ENCODE data around the gene ZSWIM8.
"Not testable (repeated sequence)": the region's sequence is repeated elsewhere in the genome, so short reads cannot be mapped to it uniquely, and the experiment has no call there.

Gene ZSWIM8, protein sequence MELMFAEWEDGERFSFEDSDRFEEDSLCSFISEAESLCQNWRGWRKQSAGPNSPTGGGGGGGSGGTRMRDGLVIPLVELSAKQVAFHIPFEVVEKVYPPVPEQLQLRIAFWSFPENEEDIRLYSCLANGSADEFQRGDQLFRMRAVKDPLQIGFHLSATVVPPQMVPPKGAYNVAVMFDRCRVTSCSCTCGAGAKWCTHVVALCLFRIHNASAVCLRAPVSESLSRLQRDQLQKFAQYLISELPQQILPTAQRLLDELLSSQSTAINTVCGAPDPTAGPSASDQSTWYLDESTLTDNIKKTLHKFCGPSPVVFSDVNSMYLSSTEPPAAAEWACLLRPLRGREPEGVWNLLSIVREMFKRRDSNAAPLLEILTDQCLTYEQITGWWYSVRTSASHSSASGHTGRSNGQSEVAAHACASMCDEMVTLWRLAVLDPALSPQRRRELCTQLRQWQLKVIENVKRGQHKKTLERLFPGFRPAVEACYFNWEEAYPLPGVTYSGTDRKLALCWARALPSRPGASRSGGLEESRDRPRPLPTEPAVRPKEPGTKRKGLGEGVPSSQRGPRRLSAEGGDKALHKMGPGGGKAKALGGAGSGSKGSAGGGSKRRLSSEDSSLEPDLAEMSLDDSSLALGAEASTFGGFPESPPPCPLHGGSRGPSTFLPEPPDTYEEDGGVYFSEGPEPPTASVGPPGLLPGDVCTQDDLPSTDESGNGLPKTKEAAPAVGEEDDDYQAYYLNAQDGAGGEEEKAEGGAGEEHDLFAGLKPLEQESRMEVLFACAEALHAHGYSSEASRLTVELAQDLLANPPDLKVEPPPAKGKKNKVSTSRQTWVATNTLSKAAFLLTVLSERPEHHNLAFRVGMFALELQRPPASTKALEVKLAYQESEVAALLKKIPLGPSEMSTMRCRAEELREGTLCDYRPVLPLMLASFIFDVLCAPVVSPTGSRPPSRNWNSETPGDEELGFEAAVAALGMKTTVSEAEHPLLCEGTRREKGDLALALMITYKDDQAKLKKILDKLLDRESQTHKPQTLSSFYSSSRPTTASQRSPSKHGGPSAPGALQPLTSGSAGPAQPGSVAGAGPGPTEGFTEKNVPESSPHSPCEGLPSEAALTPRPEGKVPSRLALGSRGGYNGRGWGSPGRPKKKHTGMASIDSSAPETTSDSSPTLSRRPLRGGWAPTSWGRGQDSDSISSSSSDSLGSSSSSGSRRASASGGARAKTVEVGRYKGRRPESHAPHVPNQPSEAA (N-terminal part only)

DNA sequence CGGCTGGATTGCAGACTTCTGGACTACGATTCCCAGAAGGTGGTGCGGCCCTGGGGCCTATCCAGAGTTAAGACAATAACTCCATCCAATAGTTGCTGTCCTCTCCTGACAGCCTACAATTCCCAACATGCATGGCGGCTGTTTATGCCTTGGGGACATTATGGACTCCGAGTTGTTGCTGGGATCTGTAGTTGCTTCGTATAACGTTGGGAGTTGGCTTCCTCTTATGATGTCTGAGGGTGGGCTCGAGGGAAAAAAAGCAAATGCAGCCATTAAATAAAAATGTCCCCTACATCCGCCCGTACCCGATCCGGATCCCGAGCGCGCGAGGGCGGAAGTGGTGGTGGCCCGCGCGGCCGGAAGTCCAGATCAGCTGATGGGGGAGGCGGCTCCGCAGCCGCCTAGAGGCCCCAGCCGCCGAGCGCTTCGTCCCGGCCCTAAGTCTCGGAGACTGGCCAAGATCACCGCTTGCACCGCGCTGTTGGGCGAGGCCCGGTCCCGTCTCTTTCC is at the start of gene ZSWIM8:
Gene ZSWIM8, plus strand, starts transcription at position 396 of the 510 bp plus-strand sequence. CDS start 273 bp downstream, outside the sequence.
- DNase-seq (ENCODE audit: low read depth), result peak; percentile 80

DNA sequence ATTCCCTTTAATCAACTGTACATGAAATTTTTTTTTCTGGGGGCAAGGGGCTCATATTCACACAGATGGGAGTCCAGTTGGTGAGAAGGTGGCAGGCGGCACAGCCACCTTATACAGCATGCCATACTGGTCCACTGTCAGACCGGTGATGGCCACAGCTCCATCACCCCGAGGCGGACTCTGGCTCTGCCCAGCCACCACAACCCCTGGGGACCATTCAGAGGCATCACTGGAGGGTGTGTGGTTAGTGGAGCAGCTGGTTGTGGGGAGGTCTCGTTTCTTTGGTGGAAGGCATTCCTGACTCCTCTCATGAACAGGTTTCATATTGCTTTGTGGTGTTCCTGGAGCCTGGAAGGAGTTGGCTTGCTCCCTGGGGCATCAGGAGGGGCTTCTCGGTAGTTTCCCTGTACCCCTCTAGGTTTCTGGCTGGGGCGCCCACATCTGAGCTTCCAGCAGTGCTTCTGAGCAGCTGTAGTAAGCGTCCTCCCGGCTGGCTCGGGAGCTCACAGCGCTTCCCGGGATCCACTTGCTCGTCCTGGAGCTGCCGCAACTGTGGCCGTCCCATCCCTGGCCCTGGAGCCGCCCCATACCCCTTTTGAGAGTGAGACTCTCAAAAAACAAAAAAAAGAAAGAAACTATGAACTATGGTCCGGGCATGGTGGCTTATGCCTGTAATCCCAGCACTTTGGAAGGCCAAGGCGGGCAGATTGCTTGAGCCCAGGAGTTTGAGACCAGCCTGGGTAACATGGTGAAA is 44.7 kb upstream of the ZSWIM8 start:
- not testable (repeated sequence) for DNase-seq (ENCODE audit: low read depth)

DNA sequence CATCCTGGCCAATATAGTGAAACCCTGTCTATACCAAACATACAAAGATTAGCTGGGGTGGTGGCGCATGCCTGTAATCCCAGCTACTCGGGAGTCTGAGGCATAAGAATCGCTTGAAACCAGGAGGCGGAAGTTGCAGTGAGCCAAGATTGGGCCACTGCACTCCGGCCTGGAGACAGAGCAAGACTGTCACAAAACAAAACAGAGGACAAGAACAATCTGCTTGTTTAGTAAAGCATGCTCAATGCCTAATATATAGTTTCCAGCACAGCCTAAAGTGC is 43.0 kb upstream of the ZSWIM8 start:
- DNase-seq (ENCODE audit: low read depth), result no peak

DNA sequence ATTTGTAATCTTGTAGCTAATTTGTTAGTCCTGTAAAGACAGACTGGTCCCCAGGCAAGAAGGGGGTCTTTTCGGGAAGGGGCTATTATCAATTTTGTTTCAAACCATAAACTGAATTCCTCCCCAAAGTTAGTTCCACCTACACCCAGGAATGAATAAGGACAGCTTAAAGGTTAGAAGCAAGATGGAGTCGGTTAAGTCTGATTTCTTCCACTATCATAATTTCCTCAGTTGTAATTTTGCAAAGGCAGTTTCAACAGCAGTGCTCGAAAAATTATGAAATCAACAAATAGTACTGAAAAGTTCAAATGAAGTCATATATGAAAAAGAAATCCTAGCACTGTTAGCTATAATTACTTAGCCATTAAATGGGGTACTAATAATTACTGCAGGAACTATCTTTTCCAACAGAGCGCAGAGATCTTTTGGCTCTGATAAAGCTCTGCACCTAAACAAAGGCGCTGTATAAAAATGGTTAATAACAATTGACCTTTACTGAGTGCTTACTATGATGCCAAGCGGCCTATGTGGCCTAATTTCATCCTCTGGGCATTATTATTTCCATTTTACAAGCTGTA is 42.0 kb upstream of the ZSWIM8 start:
- DNase-seq (ENCODE audit: low read depth), result no peak

DNA sequence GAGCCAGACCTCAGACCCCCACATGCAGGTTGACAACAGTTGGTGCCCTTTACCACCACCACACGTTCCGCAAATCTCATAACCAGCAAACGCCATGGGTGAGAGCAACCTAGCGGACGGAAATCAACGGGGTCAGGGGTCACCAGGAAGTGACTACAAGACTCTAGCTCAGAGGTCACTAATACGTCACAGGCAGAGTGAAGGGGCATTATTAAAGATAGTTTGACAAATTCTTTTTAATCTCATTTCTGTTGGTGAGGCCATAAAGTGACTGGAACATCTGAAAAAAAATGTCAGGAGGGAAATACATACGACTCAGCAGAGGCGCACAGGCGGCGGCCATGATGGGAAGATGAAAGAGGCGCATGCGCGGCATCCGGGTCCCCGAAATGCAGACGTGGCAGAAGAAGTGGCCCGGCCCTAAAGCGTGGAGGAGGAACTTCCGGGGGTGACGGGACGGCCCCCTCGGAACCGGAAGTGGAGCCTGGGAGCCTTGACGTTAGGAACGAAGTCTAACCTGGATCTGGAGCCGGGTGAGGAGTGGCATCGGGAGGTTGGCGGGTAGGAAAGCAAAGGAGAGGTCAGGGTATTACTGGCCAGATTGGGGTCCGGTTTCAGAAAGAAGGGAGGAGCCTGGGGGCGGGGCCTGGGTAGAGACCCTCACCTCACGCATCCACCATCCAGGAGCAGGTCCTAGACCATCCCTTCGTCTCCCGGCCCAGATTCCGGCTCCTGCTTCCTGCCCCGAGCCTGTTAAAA is 41.3 kb upstream of the ZSWIM8 start, which contains the start of gene SEC24C:
Gene SEC24C, plus strand, starts transcription at position 468 of the 759 bp plus-strand sequence. CDS start 2,461 bp downstream, outside the sequence.
- peak; percentile 88 for DNase-seq (ENCODE audit: low read depth)

DNA sequence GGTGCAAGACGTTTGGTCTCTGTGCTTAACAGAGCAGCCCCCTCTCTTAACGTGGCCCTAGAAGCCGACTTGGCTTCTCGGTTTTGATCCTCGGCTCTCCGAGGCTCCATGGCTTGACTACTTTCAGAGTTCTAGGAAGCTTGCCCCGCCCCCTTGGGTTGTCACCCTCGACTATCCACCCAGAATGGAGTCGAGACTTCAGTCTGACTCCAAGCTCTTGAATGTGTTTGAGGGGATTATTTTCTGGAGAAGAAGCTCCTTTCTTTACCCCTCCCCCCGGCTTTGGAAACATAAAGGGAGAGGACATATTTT is 40.8 kb upstream of the ZSWIM8 start:
- peak; percentile 57 for DNase-seq (ENCODE audit: low read depth)

DNA sequence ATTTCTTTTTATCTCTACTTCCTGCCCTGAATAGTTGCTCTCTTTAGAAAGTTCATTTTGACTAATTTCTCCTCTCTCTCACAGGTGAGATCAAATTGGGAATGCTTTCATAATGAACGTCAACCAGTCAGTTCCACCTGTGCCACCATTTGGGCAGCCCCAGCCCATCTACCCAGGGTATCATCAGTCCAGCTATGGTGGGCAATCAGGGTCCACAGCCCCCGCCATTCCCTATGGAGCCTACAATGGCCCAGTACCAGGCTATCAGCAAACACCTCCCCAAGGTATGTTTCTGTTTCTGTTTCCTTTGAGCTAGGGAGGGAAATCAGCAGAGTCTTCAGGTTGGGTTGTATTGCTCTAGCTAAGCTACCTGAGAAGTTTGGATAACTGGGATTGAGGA is 38.7 kb upstream of the ZSWIM8 start:
- no peak for DNase-seq (ENCODE audit: low read depth)

DNA sequence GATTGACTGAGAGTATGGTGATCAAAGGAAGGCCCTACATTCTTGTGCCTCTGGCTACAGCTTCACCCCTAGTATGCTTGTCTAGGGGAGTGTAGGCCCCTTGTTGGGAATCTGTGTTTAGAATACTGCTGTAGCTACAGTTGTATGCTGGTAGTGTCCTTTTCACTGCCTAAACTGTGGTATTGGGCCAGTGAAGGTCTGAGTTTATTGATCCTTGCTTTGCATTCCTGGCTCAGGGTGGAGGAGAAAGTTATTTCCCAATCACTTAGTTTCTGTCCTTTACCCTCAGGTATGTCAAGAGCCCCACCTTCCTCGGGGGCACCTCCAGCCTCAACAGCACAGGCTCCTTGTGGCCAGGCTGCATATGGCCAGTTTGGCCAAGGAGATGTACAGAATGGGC is 34.6 kb upstream of the ZSWIM8 start:
- no peak for DNase-seq (ENCODE audit: low read depth)

DNA sequence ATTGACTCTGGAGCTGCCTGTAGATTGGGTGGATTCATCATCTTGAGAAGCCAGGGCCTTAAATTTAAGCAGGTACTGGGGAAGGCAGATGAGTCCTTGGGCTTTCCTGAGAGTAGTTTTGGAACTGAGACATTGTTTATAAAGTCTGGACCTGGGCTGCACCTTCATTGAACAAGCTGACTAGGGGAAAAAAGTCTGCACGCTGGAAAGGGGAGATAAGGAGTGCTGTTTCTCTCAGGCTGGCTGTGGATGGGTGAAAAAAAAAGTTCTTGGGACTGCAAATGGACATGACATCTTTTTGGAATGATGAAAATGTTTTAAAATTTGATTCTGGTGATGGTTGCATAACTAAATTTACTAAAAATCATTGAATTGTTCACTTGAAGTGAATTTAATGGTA is 29.2 kb upstream of the ZSWIM8 start:
- DNase-seq (ENCODE audit: low read depth), result no peak

DNA sequence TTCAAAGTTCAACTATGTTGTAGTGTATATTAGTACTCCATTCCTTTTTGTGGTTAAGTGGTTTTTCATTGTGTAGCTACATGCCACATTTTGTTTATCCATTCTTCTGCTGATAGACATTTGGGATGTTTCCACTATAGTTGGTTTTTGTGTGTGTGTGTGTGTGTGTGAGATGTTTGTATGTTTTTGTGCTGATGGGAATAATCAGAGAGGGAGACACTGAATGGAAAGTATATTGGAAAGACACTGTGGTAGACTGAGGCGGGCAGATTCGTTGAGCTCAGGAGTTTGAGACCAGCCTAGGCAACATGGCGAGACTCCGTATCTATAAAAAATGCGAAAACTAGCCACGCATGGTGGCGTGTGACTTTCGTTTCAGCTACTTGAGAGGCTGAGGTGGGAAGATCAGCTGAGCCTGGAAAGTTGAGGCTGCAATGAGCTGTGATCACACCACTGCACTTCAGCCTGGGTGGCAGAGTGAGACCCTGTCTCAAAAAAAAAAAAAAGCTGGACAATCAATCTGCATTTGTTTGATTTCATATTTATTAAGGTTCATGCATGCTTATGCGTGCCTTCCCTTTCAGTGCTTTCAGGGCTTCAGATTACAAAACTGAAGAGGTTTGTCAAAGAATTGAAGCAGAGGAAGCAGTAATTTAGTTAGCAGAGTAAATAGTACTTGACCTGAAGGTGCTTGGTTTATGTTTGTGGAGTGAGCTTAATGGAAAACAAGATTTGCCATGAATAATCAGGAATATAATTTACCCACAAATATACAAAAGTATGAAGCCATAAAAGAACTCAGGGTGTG is 26.5 kb upstream of the ZSWIM8 start:
- no peak for DNase-seq (ENCODE audit: low read depth)

DNA sequence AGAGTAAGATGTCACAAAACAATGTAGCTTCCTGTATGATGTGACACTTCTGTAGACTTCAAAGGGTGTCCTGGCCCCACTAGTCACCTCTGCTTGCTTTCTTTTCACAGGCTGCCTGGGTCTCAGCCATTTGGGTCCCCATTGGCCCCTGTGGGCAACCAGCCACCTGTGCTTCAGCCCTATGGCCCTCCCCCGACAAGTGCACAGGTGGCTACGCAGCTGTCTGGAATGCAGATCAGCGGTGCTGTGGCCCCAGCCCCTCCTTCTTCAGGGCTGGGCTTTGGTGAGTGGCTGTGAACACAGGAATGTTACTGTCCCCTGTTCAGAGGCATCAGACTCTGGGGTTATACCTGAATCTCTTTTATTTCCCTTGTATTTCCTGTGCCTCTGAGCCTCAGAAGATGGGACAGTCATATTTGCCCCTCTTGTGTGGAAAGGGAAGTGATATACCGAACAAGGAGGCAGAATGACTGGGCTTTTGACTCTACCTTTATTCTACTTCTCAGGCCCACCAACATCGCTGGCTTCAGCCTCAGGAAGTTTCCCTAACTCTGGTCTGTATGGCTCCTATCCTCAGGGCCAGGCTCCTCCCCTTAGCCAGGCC is 25.8 kb upstream of the ZSWIM8 start:
- no peak for DNase-seq (ENCODE audit: low read depth)

DNA sequence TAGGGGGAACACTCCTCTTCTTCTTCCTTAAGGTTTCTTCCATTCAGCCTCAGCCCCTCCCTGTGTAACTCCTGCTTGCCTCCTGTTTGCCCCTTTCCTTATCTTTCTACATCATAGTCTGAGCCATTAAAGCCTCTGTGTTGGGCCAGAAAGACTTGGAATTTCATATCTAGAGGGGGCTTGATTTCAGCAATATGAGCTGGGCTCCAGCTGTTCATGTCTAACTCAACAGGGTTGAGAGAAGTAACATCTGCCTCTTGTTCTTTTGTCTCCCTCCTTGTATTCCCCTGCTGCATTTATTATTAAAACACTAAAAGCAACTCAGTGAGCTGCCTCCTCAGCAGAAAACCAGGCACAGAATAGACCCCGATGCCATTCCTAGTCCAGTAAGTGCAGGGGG is 23.6 kb upstream of the ZSWIM8 start:
- DNase-seq (ENCODE audit: low read depth), result no peak

DNA sequence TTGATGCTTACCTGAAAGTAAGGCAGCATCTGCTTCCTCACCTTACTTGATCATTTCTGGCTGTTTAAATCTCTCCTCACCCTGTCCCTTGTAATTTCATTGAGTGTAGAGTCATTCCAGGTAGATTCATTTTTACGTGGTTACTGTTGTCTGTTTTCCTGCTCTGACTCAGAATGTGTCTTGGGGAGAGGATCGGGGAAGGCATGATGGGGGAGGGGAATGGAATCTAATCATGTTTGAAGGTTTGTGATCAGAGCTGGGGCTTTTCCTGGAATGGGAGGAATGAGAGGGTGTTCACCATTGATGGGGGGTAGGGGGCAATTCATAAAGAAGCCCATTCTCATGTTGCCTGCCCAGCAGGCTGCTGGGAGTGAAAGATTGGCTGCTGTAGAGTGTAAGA is 22.5 kb upstream of the ZSWIM8 start:
- DNase-seq (ENCODE audit: low read depth), result no peak

DNA sequence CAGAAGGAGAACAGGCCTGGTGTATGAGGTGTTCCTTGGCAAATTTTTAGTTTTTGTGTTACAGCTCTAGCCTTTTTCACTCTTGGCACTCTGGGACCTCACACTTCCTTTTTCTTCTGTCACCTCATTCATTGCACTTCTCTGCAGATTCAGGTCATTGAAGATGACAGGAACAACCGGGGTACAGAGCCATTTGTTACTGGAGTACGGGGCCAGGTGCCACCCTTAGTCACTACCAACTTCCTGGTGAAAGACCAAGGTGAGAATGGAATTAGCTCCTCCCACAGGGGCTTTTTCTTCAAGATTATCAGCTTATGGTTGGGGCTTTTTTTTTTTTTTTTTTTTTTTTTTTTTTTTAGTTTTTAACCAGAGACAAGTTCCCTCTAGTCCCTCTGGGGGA is 22.1 kb upstream of the ZSWIM8 start:
- DNase-seq (ENCODE audit: low read depth), result no peak

DNA sequence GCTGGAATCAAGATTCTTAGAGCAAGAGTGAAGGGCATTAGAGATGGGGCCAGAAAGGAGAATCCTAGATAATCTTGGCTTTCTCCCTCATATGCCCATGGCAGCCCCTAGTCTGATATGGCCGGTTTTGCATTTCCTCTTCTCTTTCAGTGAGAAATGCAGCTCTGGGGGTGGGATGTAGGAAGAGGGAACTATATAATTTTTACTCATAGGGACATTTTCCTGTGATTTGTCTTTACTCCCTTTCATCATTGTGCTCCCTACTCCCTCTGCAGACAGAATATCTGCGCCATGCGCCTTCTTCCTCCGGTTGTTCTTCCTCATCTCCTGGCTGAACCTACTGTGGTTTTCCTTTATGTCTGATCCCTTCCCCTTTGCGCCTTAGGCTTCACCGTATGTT is 20.3 kb upstream of the ZSWIM8 start:
- DNase-seq (ENCODE audit: low read depth), result no peak

DNA sequence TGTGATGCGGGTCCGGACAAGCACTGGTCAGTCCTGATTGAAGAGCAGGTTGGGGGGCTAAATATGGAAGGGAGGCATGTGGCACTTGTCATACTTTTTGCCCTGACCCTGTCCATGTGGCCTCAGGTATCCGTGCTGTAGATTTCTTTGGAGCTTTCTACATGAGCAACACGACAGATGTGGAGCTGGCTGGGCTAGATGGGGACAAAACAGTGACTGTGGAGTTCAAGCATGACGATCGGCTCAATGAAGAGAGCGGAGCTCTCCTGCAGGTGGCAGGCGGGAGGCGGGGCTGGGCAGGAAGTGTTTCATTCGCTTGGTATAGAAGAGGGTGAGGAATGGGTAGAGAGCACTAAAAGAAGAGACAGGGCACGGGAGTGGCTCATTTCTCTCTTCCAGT is 16.5 kb upstream of the ZSWIM8 start:
- no peak for DNase-seq (ENCODE audit: low read depth)

DNA sequence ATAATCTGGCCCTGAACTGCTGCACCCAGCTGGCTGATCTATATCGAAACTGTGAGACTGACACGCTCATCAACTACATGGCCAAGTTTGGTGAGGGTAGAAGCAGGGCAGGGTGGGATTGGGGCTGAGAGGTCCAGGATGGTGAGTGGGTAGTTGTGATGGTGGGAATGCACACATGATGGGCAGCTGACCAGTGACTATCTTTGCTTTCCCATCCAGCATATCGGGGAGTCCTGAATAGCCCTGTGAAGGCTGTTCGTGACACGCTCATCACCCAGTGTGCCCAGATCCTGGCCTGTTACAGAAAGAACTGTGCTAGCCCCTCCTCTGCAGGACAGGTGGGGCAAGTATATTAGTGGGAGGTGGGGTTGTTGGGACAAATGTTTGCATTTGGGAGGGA is 16.0 kb upstream of the ZSWIM8 start:
- DNase-seq (ENCODE audit: low read depth), result no peak

DNA sequence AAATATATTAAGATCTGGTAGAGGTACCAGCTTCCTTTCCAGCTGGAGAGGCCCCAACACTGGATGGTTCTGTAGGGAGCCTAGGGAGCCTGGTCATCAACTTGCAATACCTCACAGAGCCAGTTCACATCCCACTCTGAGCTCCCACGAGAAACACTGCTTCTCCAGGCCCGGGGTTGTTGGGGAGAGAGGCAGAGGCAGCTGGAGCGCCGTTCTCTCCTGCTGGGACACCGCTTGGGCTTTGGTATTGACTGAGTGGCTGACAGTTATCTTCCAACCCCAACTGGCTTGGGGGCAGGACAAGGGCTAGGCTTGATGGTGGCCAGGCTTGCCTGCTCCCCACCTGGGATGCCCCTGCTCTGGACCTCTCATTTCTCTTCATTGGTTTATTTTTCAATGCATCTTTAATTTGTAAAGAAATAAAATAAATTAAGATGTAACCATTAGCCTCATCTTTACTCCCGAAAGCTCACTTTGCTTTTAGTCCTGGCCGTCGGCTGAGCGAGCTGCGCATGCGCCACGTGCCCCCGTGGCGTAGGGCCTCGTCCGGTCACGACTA is 13.6 kb upstream of the ZSWIM8 start:
- peak; percentile 74 for DNase-seq (ENCODE audit: low read depth)
